Measurements from ENCODE around the gene CIBAR2.

The CIBAR2 gene

DNA sequence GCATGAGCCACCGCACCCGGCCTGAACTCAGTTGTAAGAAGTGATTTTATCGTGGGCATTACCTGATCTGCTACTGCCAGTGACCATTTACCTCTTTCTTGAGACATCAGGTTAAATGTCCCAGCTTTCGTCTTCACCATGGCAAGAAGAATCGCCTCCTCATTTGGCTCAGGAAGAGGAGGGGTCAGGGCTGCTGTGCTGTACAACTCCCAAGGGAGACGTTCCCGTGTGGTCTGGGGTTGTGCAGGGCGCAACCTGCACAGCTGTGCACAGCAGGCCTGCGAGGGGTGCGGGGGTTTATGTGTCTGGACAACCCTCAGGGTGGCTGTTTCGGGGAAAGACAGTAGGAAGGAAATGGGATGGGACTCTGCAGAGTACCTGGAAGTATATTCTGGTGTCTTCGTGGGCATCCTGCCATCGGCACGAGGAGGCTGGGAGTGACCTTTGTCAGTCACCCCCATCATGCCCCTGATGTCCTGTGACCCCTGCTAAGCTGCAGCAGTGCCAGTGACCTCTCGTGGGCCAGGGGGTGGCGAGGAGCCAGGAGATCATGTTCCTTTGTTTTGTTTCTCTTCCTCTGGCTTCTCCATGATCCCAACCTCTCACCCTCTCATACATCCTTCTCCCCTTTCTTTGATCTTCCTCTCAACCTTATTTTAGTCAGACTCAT is 27.3 kb downstream of the CIBAR2 start:
- Histone ChIP-seq H3K4me3 (ENCODE audit: low read depth, low read length) (no peak overlapping the region), H3K27ac (no peak overlapping the region), H3K9ac (no peak overlapping the region), H2AFZ (no peak overlapping the region), H3K4me2 (ENCODE audit: low read length) (no peak overlapping the region), H3K36me3 (ENCODE audit: control insufficient read depth, insufficient read depth, low read length) (no peaks in the 10 kb centered on the region), H3K9me3 (ENCODE audit: control insufficient read depth, low read length) (no peaks in the 10 kb centered on the region), H3K4me1 (peaks cover 4% of the 10 kb centered on the region), H3K79me2 (no peaks in the 10 kb centered on the region), H3K27me3 (ENCODE audit: control insufficient read depth, insufficient read depth, low read length) (no peaks in the 10 kb centered on the region)
- TF ChIP-seq, protein P1, sequence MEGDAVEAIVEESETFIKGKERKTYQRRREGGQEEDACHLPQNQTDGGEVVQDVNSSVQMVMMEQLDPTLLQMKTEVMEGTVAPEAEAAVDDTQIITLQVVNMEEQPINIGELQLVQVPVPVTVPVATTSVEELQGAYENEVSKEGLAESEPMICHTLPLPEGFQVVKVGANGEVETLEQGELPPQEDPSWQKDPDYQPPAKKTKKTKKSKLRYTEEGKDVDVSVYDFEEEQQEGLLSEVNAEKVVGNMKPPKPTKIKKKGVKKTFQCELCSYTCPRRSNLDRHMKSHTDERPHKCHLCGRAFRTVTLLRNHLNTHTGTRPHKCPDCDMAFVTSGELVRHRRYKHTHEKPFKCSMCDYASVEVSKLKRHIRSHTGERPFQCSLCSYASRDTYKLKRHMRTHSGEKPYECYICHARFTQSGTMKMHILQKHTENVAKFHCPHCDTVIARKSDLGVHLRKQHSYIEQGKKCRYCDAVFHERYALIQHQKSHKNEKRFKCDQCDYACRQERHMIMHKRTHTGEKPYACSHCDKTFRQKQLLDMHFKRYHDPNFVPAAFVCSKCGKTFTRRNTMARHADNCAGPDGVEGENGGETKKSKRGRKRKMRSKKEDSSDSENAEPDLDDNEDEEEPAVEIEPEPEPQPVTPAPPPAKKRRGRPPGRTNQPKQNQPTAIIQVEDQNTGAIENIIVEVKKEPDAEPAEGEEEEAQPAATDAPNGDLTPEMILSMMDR (IDR thresholded peaks at IDR 0.05) = no peak

DNA sequence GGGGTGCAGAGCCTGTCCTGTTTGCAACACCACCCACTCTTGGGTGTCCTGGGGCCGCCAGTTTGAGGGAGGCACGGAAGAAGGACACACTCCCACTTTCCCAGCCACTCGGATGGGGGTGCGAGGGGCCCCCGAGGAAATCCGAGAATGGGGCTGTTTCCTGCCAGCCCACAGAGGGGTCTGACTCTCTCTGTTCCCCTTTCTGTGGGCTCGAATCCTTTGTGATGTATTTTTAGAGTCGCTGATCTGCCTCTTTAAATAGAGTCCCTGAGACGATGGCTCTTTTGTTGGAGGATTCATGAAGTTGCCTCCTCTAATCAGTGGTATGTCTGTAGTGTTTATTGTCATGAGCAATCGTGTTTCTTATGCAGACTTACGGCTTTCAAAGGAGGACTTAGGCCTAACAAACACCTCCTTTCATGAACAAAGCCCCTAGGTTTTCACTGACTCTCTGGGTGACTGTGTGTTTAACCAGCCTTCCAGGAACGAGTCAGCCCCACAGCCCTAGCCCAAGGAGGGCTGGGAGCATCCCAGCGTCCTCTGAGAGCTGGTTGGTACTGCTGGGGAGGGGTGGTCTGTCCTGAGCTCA is 29.1 kb downstream of the CIBAR2 start:
- H3K27me3 ChIP-seq (ENCODE audit: control insufficient read depth, insufficient read depth, low read length) = no peaks in the 10 kb centered on the region
- no peak overlapping the region for H3K4me2 ChIP-seq (ENCODE audit: low read length)
- TF ChIP-seq, protein P1 (IDR thresholded peaks at IDR 0.05) = no peak
- no peaks in the 10 kb centered on the region for H3K79me2 ChIP-seq
- no peak overlapping the region for H3K4me3 ChIP-seq (ENCODE audit: low read depth, low read length)
- H3K4me1 ChIP-seq = peaks cover 4% of the 10 kb centered on the region
- H2AFZ ChIP-seq = no peak overlapping the region
- no peak overlapping the region for H3K9ac ChIP-seq
- no peaks in the 10 kb centered on the region for H3K36me3 ChIP-seq (ENCODE audit: control insufficient read depth, insufficient read depth, low read length)
- no peaks in the 10 kb centered on the region for H3K9me3 ChIP-seq (ENCODE audit: control insufficient read depth, low read length)
- H3K27ac ChIP-seq = no peak overlapping the region

DNA sequence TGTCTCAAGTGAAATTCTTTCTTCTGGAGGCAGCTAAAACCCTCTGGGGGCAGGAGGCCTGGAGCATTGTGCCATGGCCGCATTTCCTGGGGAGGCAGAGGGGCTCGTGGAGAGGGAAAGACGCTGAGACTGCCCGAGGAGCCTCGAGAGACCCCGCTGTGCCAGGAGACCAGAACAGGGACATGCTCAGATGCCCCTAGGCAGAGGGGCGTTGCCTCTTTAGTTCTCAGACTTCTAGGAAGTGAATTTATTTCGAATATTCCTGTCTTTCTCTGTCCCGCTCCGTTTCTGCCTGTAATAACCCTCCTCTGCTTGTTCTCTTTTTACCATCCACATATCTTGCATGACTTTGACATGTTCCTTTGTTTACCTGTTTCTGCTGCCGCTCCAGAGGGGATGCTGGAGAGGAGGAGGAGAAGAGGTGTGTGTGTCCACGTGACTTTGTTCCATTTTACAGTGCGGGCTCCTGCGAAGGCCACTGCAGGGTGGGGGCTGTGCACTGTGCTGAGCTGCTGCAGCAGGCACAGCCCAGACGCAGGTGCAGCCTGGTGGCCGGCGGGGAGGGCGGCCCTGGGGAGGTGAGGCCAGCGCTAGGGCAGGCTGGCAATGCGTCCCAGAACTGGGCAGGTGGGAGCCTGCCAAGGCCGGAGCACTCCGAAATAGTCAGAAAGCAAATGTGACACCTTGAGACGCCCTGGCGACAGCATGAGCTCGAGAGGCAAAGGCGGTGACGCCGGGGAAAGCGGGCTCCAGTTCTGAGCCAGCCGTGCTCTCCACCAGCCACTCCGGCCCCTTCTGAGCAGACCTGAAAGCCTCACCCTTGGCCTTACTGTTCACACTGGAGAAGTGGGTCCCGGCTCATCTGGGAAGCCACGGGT is 29.9 kb downstream of the CIBAR2 start:
- no peaks in the 10 kb centered on the region for H3K27me3 ChIP-seq (ENCODE audit: control insufficient read depth, insufficient read depth, low read length)
- H3K4me2 ChIP-seq (ENCODE audit: low read length) = no peak overlapping the region
- H2AFZ ChIP-seq = no peak overlapping the region
- no peaks in the 10 kb centered on the region for H3K79me2 ChIP-seq
- no peak overlapping the region for H3K27ac ChIP-seq
- H3K9me3 ChIP-seq (ENCODE audit: control insufficient read depth, low read length) = no peaks in the 10 kb centered on the region
- TF ChIP-seq, protein P1 (IDR thresholded peaks at IDR 0.05) = no peak
- H3K4me1 ChIP-seq = peaks cover 4% of the 10 kb centered on the region
- H3K9ac ChIP-seq = no peak overlapping the region
- H3K36me3 ChIP-seq (ENCODE audit: control insufficient read depth, insufficient read depth, low read length) = no peaks in the 10 kb centered on the region
- no peak overlapping the region for H3K4me3 ChIP-seq (ENCODE audit: low read depth, low read length)

DNA sequence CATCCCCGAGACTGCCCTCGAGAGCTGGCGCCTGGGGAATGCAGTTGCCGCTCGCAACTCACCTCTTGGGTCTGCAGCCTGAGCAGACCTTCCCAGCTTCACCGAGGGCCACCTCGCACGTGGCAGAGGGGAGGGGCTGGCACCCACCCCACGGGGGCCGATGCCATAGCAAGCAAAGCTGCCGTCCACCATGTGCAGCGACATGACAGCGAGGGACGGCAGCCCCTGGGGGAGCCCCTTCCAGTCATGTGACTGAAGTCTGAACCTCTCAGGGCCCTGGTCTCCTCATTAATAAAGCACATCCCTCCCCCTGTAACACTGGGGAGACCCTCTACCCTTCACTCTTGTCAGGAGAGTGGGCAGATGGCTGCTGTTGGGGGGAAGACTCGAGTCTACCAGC is 30.5 kb downstream of the CIBAR2 start:
- Histone ChIP-seq H3K4me3 (ENCODE audit: low read depth, low read length) (no peak overlapping the region), H3K9me3 (ENCODE audit: control insufficient read depth, low read length) (no peaks in the 10 kb centered on the region), H3K27ac (no peak overlapping the region), H3K4me2 (ENCODE audit: low read length) (no peak overlapping the region), H3K27me3 (ENCODE audit: control insufficient read depth, insufficient read depth, low read length) (no peaks in the 10 kb centered on the region), H3K9ac (no peak overlapping the region), H3K36me3 (ENCODE audit: control insufficient read depth, insufficient read depth, low read length) (no peaks in the 10 kb centered on the region), H2AFZ (no peak overlapping the region), H3K79me2 (no peaks in the 10 kb centered on the region), H3K4me1 (peaks cover 4% of the 10 kb centered on the region)
- TF ChIP-seq, protein P1 (IDR thresholded peaks at IDR 0.05) = no peak
